ENCODE measurements around the gene MINAR1. TPM values are rescaled to one million over a fixed set of nuclear protein-coding genes. Genes with fewer than 3 reads are reported as not detected.

The MINAR1 gene
- total RNA-seq, 2 experiments from 2014 or later = 0.33 to 0.46 TPM

GRCh38 chr15:79442911-79443310 is 10.8 kb downstream of the MINAR1 start:
- H3K4me1 Mint-ChIP-seq = no peaks in the 10 kb centered on the region
- H3K9me3 Mint-ChIP-seq = peaks cover 7% of the 10 kb centered on the region
- no peak for DNase-seq

GRCh38 chr15:79447060-79447459 is 14.9 kb downstream of the MINAR1 start:
- no peak overlapping the region for H3K27ac Mint-ChIP-seq
- peaks cover 8% of the 10 kb centered on the region for H3K27me3 Mint-ChIP-seq
- H3K4me1 Mint-ChIP-seq = no peaks in the 10 kb centered on the region
- peaks cover 7% of the 10 kb centered on the region for H3K9me3 Mint-ChIP-seq
- no peak overlapping the region for H3K4me3 Mint-ChIP-seq
- peaks cover 3% of the 10 kb centered on the region for H3K36me3 Mint-ChIP-seq
- no peak for DNase-seq

More at GRCh38 chr15:79442911-79443310, 10.8 kb downstream of the MINAR1 start:
- Mint-ChIP-seq H3K27ac (no peak overlapping the region), H3K4me3 (no peak overlapping the region), H3K36me3 (peaks cover 3% of the 10 kb centered on the region), H3K27me3 (no peaks in the 10 kb centered on the region)

- Mint-ChIP-seq H3K4me1 (no peaks in the 10 kb centered on the region), H3K27ac (no peak overlapping the region), H3K27me3 (peaks cover 8% of the 10 kb centered on the region), H3K9me3 (peaks cover 7% of the 10 kb centered on the region), H3K4me3 (no peak overlapping the region), H3K36me3 (peaks cover 3% of the 10 kb centered on the region)
- DNase-seq = no peak
Observed at GRCh38 chr15:79450648-79451047, 18.5 kb downstream of the MINAR1 start.

- Mint-ChIP-seq H3K36me3 (peaks cover 3% of the 10 kb centered on the region), H3K9me3 (peaks cover 6% of the 10 kb centered on the region), H3K27me3 (peaks cover 8% of the 10 kb centered on the region), H3K4me3 (no peak overlapping the region), H3K27ac (no peak overlapping the region), H3K4me1 (no peaks in the 10 kb centered on the region)
- DNase-seq = no peak
Observed at GRCh38 chr15:79451361-79451999, 19.3 kb downstream of the MINAR1 start.

- H3K4me1 Mint-ChIP-seq = no peaks in the 10 kb centered on the region
- no peak for DNase-seq
- no peaks in the 10 kb centered on the region for H3K36me3 Mint-ChIP-seq
- H3K27ac Mint-ChIP-seq = no peak overlapping the region
- H3K4me3 Mint-ChIP-seq = no peak overlapping the region
- peaks cover 8% of the 10 kb centered on the region for H3K27me3 Mint-ChIP-seq
- H3K9me3 Mint-ChIP-seq = no peaks in the 10 kb centered on the region
Observed at GRCh38 chr15:79452244-79453051, 20.3 kb downstream of the MINAR1 start.

GRCh38 chr15:79453446-79453845 is 21.3 kb downstream of the MINAR1 start:
- Mint-ChIP-seq H3K36me3 (no peaks in the 10 kb centered on the region), H3K27me3 (peaks cover 8% of the 10 kb centered on the region), H3K4me3 (no peak overlapping the region), H3K9me3 (no peaks in the 10 kb centered on the region), H3K4me1 (no peaks in the 10 kb centered on the region), H3K27ac (no peak overlapping the region)
- no peak for DNase-seq

- Mint-ChIP-seq H3K36me3 (no peaks in the 10 kb centered on the region), H3K9me3 (no peaks in the 10 kb centered on the region), H3K4me3 (no peak overlapping the region), H3K27me3 (peaks cover 8% of the 10 kb centered on the region), H3K4me1 (no peaks in the 10 kb centered on the region), H3K27ac (no peak overlapping the region)
- DNase-seq = no peak
Observed at GRCh38 chr15:79454063-79454462, 21.9 kb downstream of the MINAR1 start.

- Mint-ChIP-seq H3K9me3 (no peaks in the 10 kb centered on the region), H3K4me1 (no peaks in the 10 kb centered on the region), H3K27me3 (no peaks in the 10 kb centered on the region), H3K4me3 (no peak overlapping the region), H3K36me3 (no peaks in the 10 kb centered on the region), H3K27ac (no peak overlapping the region)
- DNase-seq = no peak
Observed at GRCh38 chr15:79455361-79455760, 23.2 kb downstream of the MINAR1 start.

- DNase-seq = no peak
- Mint-ChIP-seq H3K27me3 (no peaks in the 10 kb centered on the region), H3K27ac (no peak overlapping the region), H3K4me3 (no peak overlapping the region), H3K4me1 (no peaks in the 10 kb centered on the region), H3K36me3 (no peaks in the 10 kb centered on the region), H3K9me3 (no peaks in the 10 kb centered on the region)
Observed at GRCh38 chr15:79455943-79456342, 23.8 kb downstream of the MINAR1 start.

GRCh38 chr15:79458491-79458890 is 26.4 kb downstream of the MINAR1 start:
- Mint-ChIP-seq H3K27ac (no peak overlapping the region), H3K36me3 (no peaks in the 10 kb centered on the region), H3K4me3 (no peak overlapping the region), H3K9me3 (no peaks in the 10 kb centered on the region), H3K4me1 (no peaks in the 10 kb centered on the region), H3K27me3 (no peaks in the 10 kb centered on the region)
- DNase-seq = no peak

- H3K27me3 Mint-ChIP-seq = no peaks in the 10 kb centered on the region
- no peak for DNase-seq
- no peaks in the 10 kb centered on the region for H3K9me3 Mint-ChIP-seq
- H3K4me3 Mint-ChIP-seq = no peak overlapping the region
- no peaks in the 10 kb centered on the region for H3K36me3 Mint-ChIP-seq
- H3K27ac Mint-ChIP-seq = no peak overlapping the region
- H3K4me1 Mint-ChIP-seq = no peaks in the 10 kb centered on the region
Observed at GRCh38 chr15:79459666-79460065, 27.5 kb downstream of the MINAR1 start.

GRCh38 chr15:79463043-79463780 is 31.1 kb downstream of the MINAR1 start:
- Mint-ChIP-seq H3K36me3 (no peaks in the 10 kb centered on the region), H3K4me1 (no peaks in the 10 kb centered on the region), H3K27ac (no peak overlapping the region), H3K9me3 (no peaks in the 10 kb centered on the region), H3K27me3 (no peaks in the 10 kb centered on the region), H3K4me3 (no peak overlapping the region)
- no peak for DNase-seq

- Mint-ChIP-seq H3K4me3 (no peak overlapping the region), H3K27ac (no peak overlapping the region), H3K36me3 (no peaks in the 10 kb centered on the region), H3K9me3 (no peaks in the 10 kb centered on the region), H3K27me3 (no peaks in the 10 kb centered on the region), H3K4me1 (no peaks in the 10 kb centered on the region)
- DNase-seq = no peak
Observed at GRCh38 chr15:79463781-79464270, 31.7 kb downstream of the MINAR1 start.

- Mint-ChIP-seq H3K27ac (no peak overlapping the region), H3K4me3 (no peak overlapping the region), H3K36me3 (no peaks in the 10 kb centered on the region), H3K4me1 (no peaks in the 10 kb centered on the region), H3K27me3 (no peaks in the 10 kb centered on the region), H3K9me3 (no peaks in the 10 kb centered on the region)
- DNase-seq = no peak
Observed at GRCh38 chr15:79466488-79466887, 34.4 kb downstream of the MINAR1 start.

GRCh38 chr15:79467865-79468586 is 35.9 kb downstream of the MINAR1 start:
- Mint-ChIP-seq H3K4me3 (no peak overlapping the region), H3K27me3 (no peaks in the 10 kb centered on the region), H3K9me3 (no peaks in the 10 kb centered on the region)

More at GRCh38 chr15:79467865-79468586, 35.9 kb downstream of the MINAR1 start:
- no peaks in the 10 kb centered on the region for H3K4me1 Mint-ChIP-seq
- no peaks in the 10 kb centered on the region for H3K36me3 Mint-ChIP-seq
- DNase-seq = no peak
- no peak overlapping the region for H3K27ac Mint-ChIP-seq

Data from activated naive CD8-positive, alpha-beta T cell treated with anti-CD3 and anti-CD28 coated beads for 36 hours (primary cell).